ENCODE measurements around the gene SLC24A3.

The SLC24A3 gene

GRCh38 chr20:19274001-19274400 lies 61.6 kb downstream of the SLC24A3 start:
- no peak for DNase-seq

- no peak for DNase-seq
These were observed 62.1 kb downstream of the SLC24A3 start for GRCh38 chr20:19274412-19275015.

GRCh38 chr20:19275038-19275629 lies 62.7 kb downstream of the SLC24A3 start:
- no peak for DNase-seq

- no peak for DNase-seq
These were observed 63.2 kb downstream of the SLC24A3 start for GRCh38 chr20:19275630-19276071.

- no peak for DNase-seq
These were observed 64.9 kb downstream of the SLC24A3 start for GRCh38 chr20:19277381-19277780.

DNA sequence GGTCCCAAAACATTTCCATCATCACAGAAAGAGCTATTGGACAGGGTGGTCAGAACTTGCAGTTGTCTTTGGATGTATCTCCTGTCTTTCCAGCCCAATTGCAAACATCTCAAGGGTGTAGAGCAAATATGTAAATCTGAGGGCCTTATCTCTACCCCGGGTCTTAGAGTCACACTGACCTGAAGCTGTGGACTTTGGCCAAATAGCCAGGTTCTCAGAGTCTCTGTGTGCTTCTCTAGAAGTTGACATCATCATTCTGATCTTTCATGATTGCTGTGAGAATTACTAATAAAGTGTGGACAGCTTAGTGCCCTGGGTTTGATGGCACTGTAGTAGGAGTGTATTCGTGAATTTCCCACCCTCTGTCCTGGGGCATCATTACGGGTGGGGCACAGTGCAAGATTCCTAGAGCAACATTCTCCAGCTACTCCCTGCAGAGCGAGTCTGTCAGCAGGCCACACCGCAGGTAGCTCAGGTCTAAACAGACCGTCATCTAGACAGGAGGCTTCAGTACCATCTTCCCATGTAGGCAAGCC lies 71.1 kb downstream of the SLC24A3 start:
- no peak for DNase-seq

- DNase-seq, result no peak
These were observed 72.1 kb downstream of the SLC24A3 start for GRCh38 chr20:19284400-19285178.

DNA sequence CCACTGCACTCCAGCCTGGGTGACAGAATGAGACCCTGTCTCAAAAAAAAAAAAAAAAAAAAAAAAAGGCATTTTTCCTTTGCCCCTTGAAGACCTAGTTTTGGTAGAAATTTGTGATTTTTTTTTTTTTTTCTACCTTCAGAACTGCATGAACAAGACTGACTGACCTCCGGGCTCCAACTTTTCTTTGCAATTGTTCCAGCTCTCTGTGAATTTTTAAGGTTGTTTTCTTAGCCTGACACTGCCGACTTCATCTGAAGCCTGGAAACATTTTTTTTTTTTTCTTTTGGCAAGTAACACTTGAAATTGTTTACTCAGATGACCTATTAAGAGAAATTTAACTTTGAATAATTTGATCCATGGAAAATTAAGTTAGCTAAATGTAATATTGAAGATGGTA lies 73.0 kb downstream of the SLC24A3 start:
- no peak for DNase-seq

GRCh38 chr20:19288061-19288460 lies 75.6 kb downstream of the SLC24A3 start:
- DNase-seq, result no peak

DNA sequence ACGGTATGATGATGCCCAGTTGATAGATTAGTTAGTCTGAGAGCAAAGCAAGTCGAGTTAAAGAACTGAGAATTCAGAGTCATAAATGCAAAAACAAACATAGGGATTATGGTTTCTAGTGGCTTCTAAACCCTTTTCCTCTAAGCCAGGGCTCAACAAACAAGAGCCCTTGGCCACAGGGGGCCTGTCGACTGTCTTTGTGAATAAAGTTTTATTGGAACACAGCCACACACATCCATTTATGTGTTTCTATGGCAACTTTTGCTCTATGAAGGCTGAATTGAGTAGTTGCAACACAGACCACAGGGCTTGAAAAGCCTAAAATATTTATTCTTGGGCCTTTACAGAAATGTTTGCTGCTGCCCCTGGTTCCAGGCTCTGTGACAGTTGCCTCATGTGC lies 76.2 kb downstream of the SLC24A3 start:
- DNase-seq, result no peak

DNA sequence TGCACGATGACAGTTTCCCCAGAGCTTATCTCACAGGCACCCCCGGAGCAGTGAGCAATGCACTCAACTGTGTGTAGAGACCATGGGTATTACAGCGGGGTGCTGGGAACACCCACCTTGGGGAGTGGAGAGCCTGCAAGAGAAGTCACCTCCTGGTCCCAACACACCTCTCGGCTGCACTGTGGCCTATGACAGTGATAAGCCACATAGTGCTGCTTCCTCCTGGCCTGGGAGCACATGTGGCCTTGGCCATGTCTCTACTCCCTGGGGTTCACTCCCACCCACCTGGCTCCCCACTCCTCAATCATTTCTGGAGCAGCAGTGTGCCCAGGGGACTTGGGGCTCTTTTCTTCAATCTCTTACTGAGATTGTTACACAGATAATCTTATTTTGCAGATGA lies 77.0 kb downstream of the SLC24A3 start:
- DNase-seq, result no peak

GRCh38 chr20:19291024-19291817 lies 78.8 kb downstream of the SLC24A3 start:
- no peak for DNase-seq

- no peak for DNase-seq
These were observed 79.3 kb downstream of the SLC24A3 start for GRCh38 chr20:19291818-19292132.

- no peak for DNase-seq
These were observed 79.8 kb downstream of the SLC24A3 start for GRCh38 chr20:19292254-19292653.

DNA sequence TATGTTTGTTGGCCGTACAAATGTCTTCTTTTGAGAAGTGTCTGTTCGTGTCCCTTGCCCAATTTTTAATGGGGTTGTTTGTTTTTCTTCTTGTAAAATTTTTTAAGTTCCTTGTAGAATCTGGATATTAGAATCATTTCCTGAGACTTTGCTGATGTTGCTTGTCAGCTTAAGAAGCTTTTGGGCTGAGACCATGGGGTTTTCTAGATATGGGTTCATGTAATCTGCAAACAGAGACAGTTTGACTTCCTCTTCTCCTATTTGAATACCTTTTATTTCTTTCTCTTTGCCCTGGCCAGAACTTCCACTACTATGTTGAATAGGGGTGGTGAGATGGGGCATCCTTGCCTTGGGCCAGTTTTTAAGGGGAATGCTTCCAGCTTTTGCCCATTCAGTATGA lies 82.6 kb downstream of the SLC24A3 start:
- no peak for DNase-seq

GRCh38 chr20:19298652-19299051 lies 86.2 kb downstream of the SLC24A3 start:
- DNase-seq, result no peak

DNA sequence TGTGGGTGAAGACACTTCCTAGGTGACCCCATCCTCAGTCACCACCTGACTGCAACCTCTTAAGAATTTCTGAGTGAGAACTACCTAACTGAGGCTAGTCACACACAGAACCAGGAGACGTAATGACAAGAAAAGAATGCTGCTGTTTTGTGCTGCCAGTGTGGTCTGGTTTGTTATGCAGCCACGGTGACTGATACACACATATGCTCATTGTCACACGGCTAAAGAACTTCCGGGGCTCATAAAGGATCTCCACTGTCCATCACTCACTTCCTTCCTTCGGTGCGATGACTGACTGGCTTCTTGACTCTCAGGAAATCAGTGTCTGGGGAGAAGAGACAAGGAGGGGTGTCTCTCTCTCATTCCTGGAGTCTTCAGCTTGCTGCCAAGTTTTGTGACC lies 88.0 kb downstream of the SLC24A3 start:
- DNase-seq, result no peak

GRCh38 chr20:19301142-19301541 lies 88.7 kb downstream of the SLC24A3 start:
- DNase-seq, result no peak

DNA sequence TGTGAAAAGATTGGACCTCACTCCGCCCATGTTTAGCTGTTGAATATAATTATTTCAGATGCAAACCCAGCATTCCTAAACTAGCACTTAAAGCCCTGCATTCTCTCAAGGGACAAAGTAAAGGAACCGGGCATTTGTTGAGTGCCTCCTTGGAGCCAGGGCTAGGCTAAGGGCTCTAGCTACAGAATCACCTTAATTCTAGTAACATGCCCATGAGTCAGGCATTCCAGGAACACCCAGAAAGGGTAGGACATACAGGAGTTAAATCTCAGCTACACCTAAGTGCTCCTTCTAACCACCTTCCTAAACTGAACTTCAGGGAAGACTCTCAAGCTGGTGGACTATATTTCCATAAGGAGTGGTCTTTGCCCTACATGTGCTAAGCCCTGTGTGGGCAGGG lies 89.4 kb downstream of the SLC24A3 start:
- no peak for DNase-seq

GRCh38 chr20:19302714-19303113 lies 90.3 kb downstream of the SLC24A3 start:
- DNase-seq, result no peak

DNA sequence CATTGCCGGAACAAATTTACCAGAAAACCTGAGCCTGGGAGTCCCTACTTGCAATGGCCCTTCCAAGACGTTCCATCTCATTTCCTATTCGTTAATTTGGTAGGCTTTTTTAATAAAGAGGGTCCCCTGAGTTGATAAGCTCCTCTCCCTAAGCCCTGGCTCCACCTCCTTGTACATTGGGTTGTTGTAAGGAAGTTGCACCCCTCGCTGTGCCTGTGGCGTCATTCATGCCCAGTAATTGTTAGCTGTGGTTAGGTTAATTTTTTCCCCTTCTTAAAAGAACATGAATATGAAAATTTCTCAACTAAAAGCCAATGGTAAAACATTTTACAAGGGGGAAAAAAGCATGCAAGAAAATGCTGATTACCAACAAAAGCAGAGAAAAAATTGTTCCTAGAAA lies 91.9 kb downstream of the SLC24A3 start:
- no peak for DNase-seq

DNA sequence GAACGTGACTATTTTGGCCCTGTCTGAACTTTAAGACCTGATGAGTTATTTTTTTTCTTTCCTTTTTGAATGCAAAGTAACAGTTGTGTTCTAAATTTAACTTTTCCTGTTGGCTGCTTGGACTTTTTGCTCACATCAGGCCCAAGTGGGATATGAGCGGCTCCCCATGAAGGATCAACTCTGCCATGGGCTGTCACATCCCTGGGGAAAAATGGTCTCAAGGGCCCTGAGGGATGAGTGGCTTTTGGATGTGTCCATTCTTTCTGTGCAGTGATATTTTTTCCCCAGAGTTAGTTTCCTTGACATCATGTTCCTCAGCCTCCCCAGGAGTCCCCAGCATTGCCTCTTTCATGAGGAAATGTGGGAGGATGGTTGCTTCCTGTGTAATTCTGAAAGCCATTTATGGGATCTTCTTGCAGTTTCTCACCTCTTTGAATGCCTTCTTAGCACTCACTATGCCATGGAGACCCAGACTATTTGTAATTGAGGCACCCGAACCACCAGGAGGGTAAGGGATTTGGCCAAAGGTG lies 92.5 kb downstream of the SLC24A3 start:
- DNase-seq, result no peak

DNA sequence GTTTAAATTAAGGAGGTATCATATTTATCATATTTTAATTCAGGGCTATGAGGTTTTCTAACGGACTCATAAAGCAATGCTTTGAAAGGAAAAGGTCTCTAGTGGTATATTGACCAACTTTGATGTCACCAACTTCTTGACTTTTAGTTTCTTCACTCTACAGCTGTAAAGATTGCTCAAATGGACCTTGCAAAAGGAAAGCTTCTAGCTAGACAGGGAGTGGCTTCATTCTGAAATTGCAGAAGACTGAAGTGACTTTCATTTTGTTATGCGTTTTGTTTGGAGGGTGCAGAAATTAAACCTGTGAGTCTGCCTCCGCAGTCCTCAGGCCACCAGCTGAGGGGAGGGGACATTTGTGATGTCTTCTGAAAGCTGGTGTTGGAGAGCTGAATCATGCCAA lies 95.7 kb downstream of the SLC24A3 start:
- DNase-seq, result no peak
